Upper lobe of left lung (tissue), 6 donors: ENCODE measurements around the gene TBX4. TPM values are rescaled to one million over a fixed set of nuclear protein-coding genes. Genes with fewer than 3 reads are reported as not detected.
A peak's percentile ranks its signal among the peaks of the same experiment; 100 is the strongest.

Source experiments
- ATAC-seq, 2 donors: fragments of 200-7000 bp; cut with Tn5 transposase; one replicate each; pipeline ENCODE4 v1.9.1; 2022; ENCODE audit warnings: mild to moderate bottlenecking in 2 of 2, moderate library complexity in 2 of 2; ENCODE audit not compliant: low FRiP score in 2 of 2
- DNase-seq, 2 donors: peaks; one replicate each; pipeline ENCODE4 v3.0.0-alpha.2; 2019 to 2020
- H3K27ac ChIP-seq, 4 donors: fragments of 200-600 bp; sonication (generic); one replicate each; pipeline ENCODE4 v1.5.1; 2016 to 2019
- H3K27me3 ChIP-seq, 4 donors: fragments of 200-600 bp; sonication (generic); one replicate each; pipeline ENCODE4 v1.5.1; 2017 to 2019
- H3K36me3 ChIP-seq, 4 donors: fragments of 200-600 bp; sonication (generic); one replicate each; pipeline ENCODE4 v1.5.1; 2016 to 2019
- H3K4me1 ChIP-seq, 4 donors: fragments of 200-600 bp; sonication (generic); one replicate each; pipeline ENCODE4 v1.5.1; 2018 to 2019
- H3K4me3 ChIP-seq, 4 donors: fragments of 200-600 bp; sonication (generic); one replicate each; pipeline ENCODE4 v1.5.1; 2017 to 2019; ENCODE audit warnings: mild to moderate bottlenecking in 2 of 4, moderate library complexity in 1 of 4
- H3K9me3 ChIP-seq, 4 donors: fragments of 200-600 bp; sonication (generic); one replicate each; pipeline ENCODE4 v1.5.1; 2018 to 2019
- CTCF ChIP-seq, 6 experiments: fragments of 450-650 bp in 4 of 6; fragments of 200-600 bp in 2 of 6; sonication (generic) in 2 of 6; IDR thresholded peaks; one replicate each; pipeline ENCODE4 v1.5.1; 2016 to 2019; ENCODE audit warnings: antibody characterized with exemption in 6 of 6
- EP300 ChIP-seq, 4 donors: sonication (generic); formaldehyde crosslinking; IDR thresholded peaks; one replicate each; pipeline ENCODE4 v1.5.1; 2017; ENCODE audit warnings: antibody characterized with exemption in 4 of 4, control low read depth in 2 of 4
- POLR2A ChIP-seq, 4 donors: fragments of 450-650 bp; IDR thresholded peaks; one replicate each; pipeline ENCODE4 v1.5.1; 2016 to 2017; ENCODE audit warnings: antibody characterized with exemption in 4 of 4, mild to moderate bottlenecking in 2 of 4
- POLR2AphosphoS5 ChIP-seq, 2 donors: sonication (generic); formaldehyde crosslinking; IDR thresholded peaks; one replicate each; pipeline ENCODE4 v1.5.1; 2017; ENCODE audit warnings: antibody characterized with exemption in 2 of 2
- WGBS, 2 donors: methylation state at CpG; one replicate each; pipeline ENCODE4 v1.1.5; 2017 to 2018; 5-methylcytosine and 5-hydroxymethylcytosine counted together
- total RNA-seq, 6 donors: library from RNA; depleted of rRNA in 4 of 6; stranded (reverse); fragments of >200 nt in 4 of 6; gene quantifications; one replicate each; pipeline versions ENCODE4 v1.1.0 to v1.2.1, GENCODE V29; 2016 to 2021
- donor health status: DM: no; HTN: no; CAD: no; lungs with moderate emphysema.
- donor health status: DM: no; HTN: yes; CAD: no; lungs with severe emphysema.

Gene TBX4
- total RNA-seq, 6 donors from 2014 or later: 10.2 to 69.1 (median 22.7) TPM

- Histone ChIP-seq H3K4me3 (peak overlapping the region in 1 of 4 donors; percentile 52), H3K27ac (peak overlapping the region; percentile 78 to 92 (median 86)), H3K36me3 (no peaks in the 10 kb centered on the region), H3K4me1 (peaks cover 19 to 50% (median 29%) of the 10 kb centered on the region in 4 donors), H3K9me3 (no peaks in the 10 kb centered on the region), H3K27me3 (peaks cover 0 to 63% (median 38%) of the 10 kb centered on the region in 4 donors)
- no peak for ATAC-seq
- peak in 1 of 2 donors; percentile 6 for DNase-seq
- TF ChIP-seq EP300 (IDR thresholded peaks at IDR 0.05) (no peak), POLR2A (IDR thresholded peaks at IDR 0.05) (no peak), CTCF (IDR thresholded peaks at IDR 0.05) (no peak), POLR2AphosphoS5 (IDR thresholded peaks at IDR 0.05) (no peak)
- 45 to 48% methylated on average over 5 of the region's 5 CpGs for WGBS, 2 donors
Observed at GRCh38 chr17:61458421-61459141, 6.4 kb downstream of the TBX4 start.

- WGBS, 2 donors: 57 to 73% methylated on average over 4 of the region's 4 CpGs
Observed at GRCh38 chr17:61459142-61459809, 7.1 kb downstream of the TBX4 start.

GRCh38 chr17:61459939-61460718 lies 7.9 kb downstream of the TBX4 start:
- peak in 1 of 2 donors; percentile 18 for DNase-seq
- peaks cover 0 to 51% (median 27%) of the 10 kb centered on the region in 4 donors for H3K27me3 ChIP-seq

More at GRCh38 chr17:61459142-61459809, 7.1 kb downstream of the TBX4 start:
- ATAC-seq: no peak
- H3K36me3 ChIP-seq: no peaks in the 10 kb centered on the region
- H3K27ac ChIP-seq: peak overlapping the region; percentile 78 to 92 (median 86)
- H3K4me1 ChIP-seq: peaks cover 23 to 48% (median 28%) of the 10 kb centered on the region in 4 donors
- DNase-seq: no peak
- no peak for TF ChIP-seq POLR2A (IDR thresholded peaks at IDR 0.05)
- H3K4me3 ChIP-seq: no peak overlapping the region
- H3K9me3 ChIP-seq: no peaks in the 10 kb centered on the region
- H3K27me3 ChIP-seq: peaks cover 0 to 60% (median 35%) of the 10 kb centered on the region in 4 donors

DNA sequence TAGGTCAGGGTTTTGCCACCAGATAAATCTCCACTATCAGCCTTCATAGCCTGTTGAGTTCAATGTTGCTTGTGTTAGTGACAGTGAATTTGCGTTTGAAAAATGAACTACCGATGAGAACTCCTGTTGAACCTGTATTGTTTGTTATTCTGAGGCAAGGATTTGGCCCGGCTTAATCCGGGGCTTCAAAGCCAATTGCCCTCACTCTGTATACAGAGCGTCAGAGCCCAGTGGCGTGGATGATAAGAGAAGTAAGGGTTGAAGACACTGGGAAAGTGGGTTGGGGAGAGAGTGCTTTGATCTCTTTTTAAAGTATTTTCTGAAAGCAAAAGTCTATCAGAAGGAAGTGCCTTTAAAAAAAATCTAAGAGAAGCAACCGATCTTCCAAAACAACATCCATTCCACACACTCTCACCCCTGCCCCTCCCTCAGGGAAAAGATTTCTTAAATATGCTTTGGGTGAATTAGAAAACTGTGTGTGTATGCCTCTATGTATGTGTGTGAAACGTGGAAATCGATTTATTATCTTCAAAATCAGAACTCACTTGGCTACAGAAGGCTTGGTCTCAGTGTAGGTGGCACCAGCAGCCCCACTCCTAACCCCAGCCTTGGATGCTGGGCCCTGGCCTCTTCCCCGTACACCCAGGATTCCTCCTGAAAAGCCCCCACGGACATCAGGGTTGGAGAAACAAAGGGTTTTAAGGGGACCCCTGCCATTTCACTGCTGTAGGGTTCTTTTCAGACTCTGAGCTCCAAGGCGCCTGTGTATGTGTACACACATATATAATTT lies 8.8 kb downstream of the TBX4 start:
- WGBS, 2 donors: 26 to 36% methylated on average over 12 of the region's 12 CpGs
- ATAC-seq (no peak), DNase-seq (peak in 1 of 2 donors; percentile 8)
- Histone ChIP-seq H3K4me1 (peaks cover 17 to 39% (median 25%) of the 10 kb centered on the region in 4 donors), H3K27me3 (peaks cover 0 to 43% (median 22%) of the 10 kb centered on the region in 4 donors), H3K4me3 (peak overlapping the region in 1 of 4 donors; percentile 12), H3K27ac (peak overlapping the region; percentile 78 to 92 (median 86)), H3K36me3 (no peaks in the 10 kb centered on the region), H3K9me3 (no peaks in the 10 kb centered on the region)
- TF ChIP-seq POLR2AphosphoS5 (IDR thresholded peaks at IDR 0.05) (peak in 1 of 2 donors; percentile 8), CTCF (IDR thresholded peaks at IDR 0.05) (no peak)

More at GRCh38 chr17:61459939-61460718, 7.9 kb downstream of the TBX4 start:
- peak overlapping the region; percentile 78 to 92 (median 86) for H3K27ac ChIP-seq
- peaks cover 17 to 40% (median 25%) of the 10 kb centered on the region in 4 donors for H3K4me1 ChIP-seq
- ATAC-seq: no peak
- TF ChIP-seq POLR2AphosphoS5 (IDR thresholded peaks at IDR 0.05) (no peak), CTCF (IDR thresholded peaks at IDR 0.05) (no peak), EP300 (IDR thresholded peaks at IDR 0.05) (no peak), POLR2A (IDR thresholded peaks at IDR 0.05) (no peak)
- 51 to 58% methylated on average over 9 of the region's 9 CpGs for WGBS, 2 donors
- H3K36me3 ChIP-seq: no peaks in the 10 kb centered on the region
- H3K4me3 ChIP-seq: no peak overlapping the region
- no peaks in the 10 kb centered on the region for H3K9me3 ChIP-seq
